ENCODE data around the gene SERPINE2. TPM values are rescaled to one million over a fixed set of nuclear protein-coding genes. Genes with fewer than 3 reads are reported as not detected.

Gene SERPINE2
- polyA plus RNA-seq, 3 donors = not detected

- Mint-ChIP-seq H3K4me3 (no peak overlapping the region), H3K36me3 (peaks cover 9 to 13% of the 10 kb centered on the region in 2 donors), H3K4me1 (peaks cover 63% of the 10 kb centered on the region), H3K27me3 (ENCODE audit: low read depth in 3 of 3) (no peaks in the 10 kb centered on the region), H3K27ac (no peak overlapping the region), H3K9me3 (peaks cover 0 to 10% (median 5%) of the 10 kb centered on the region in 7 donors)
- Histone ChIP-seq H3K4me3 (replicated peaks in 1 of 3; ENCODE audit: low read depth in 2 of 3, low read length in 3 of 3) (no peak overlapping the region), H3K9me3 (replicated peaks in 1 of 2; ENCODE audit: control insufficient read depth in 1 of 2, insufficient read depth in 1 of 2, low read length in 2 of 2) (no peaks in the 10 kb centered on the region), H4K20me1 (ENCODE audit: insufficient read depth, low read length) (peaks cover 94% of the 10 kb centered on the region), H2AFZ (ENCODE audit: insufficient read depth, low read depth, low read length, poor library complexity, severe bottlenecking) (no peak overlapping the region), H3K27ac (ENCODE audit: low read depth in 1 of 2, low read length in 2 of 2) (peak overlapping the region in 1 of 2 donors; percentile 15), H3K27me3 (ENCODE audit: control insufficient read depth in 2 of 2, insufficient read depth in 2 of 2, low read length in 2 of 2) (no peaks in the 10 kb centered on the region), H3K4me2 (replicated peaks; ENCODE audit: extremely low read depth, low read length, poor library complexity, severe bottlenecking) (no peak overlapping the region), H3K4me1 (ENCODE audit: control insufficient read depth in 1 of 2, insufficient read depth in 2 of 2, low read length in 2 of 2) (peaks cover 14 to 39% of the 10 kb centered on the region in 2 donors), H3K79me2 (ENCODE audit: insufficient read depth, low read length) (peaks cover 99% of the 10 kb centered on the region), H3K36me3 (replicated peaks in 1 of 2; ENCODE audit: control insufficient read depth in 1 of 2, insufficient read depth in 2 of 2, low read length in 2 of 2) (no peaks in the 10 kb centered on the region), H3K9ac (ENCODE audit: insufficient read depth, low read length, poor library complexity, severe bottlenecking) (no peak overlapping the region)
- intact Hi-C loops (cut with micrococcal nuclease) = no loop called here
- no peak for TF ChIP-seq CTCF (IDR thresholded peaks at IDR 0.05)
- no peak for DNase-seq
- no CpG with 5 or more reads among the region's 1 CpG for WGBS (ENCODE audit: insufficient coverage)
Observed at GRCh38 chr2:223937535-223937934, 101.6 kb downstream of the SERPINE2 start.

GRCh38 chr2:223936862-223937326, 102.2 kb downstream of the SERPINE2 start:
- no peak overlapping the region for H3K4me3 ChIP-seq (replicated peaks in 1 of 3; ENCODE audit: low read depth in 2 of 3, low read length in 3 of 3)
- Mint-ChIP-seq H3K27me3 (ENCODE audit: low read depth in 3 of 3) (no peaks in the 10 kb centered on the region), H3K27ac (peak overlapping the region in 2 of 7 donors; percentile 0 to 54), H3K36me3 (peaks cover 9 to 12% of the 10 kb centered on the region in 2 donors), H3K4me1 (peaks cover 65% of the 10 kb centered on the region), H3K4me3 (no peak overlapping the region), H3K9me3 (peaks cover 0 to 10% (median 5%) of the 10 kb centered on the region in 7 donors)
- no peak overlapping the region for H3K9ac ChIP-seq (ENCODE audit: insufficient read depth, low read length, poor library complexity, severe bottlenecking)
- H3K36me3 ChIP-seq (replicated peaks in 1 of 2; ENCODE audit: control insufficient read depth in 1 of 2, insufficient read depth in 2 of 2, low read length in 2 of 2) = no peaks in the 10 kb centered on the region
- H4K20me1 ChIP-seq (ENCODE audit: insufficient read depth, low read length) = peaks cover 97% of the 10 kb centered on the region
- H3K27ac ChIP-seq (ENCODE audit: low read depth in 1 of 2, low read length in 2 of 2) = peak overlapping the region in 1 of 2 donors; percentile 15
- no peak for TF ChIP-seq CTCF (IDR thresholded peaks at IDR 0.05)
- WGBS (ENCODE audit: insufficient coverage) = no CpG with 5 or more reads among the region's 5 CpGs
- H3K4me1 ChIP-seq (ENCODE audit: control insufficient read depth in 1 of 2, insufficient read depth in 2 of 2, low read length in 2 of 2) = peaks cover 14 to 45% of the 10 kb centered on the region in 2 donors
- H3K9me3 ChIP-seq (replicated peaks in 1 of 2; ENCODE audit: control insufficient read depth in 1 of 2, insufficient read depth in 1 of 2, low read length in 2 of 2) = no peaks in the 10 kb centered on the region
- no peak overlapping the region for H3K4me2 ChIP-seq (replicated peaks; ENCODE audit: extremely low read depth, low read length, poor library complexity, severe bottlenecking)
- H3K27me3 ChIP-seq (ENCODE audit: control insufficient read depth in 2 of 2, insufficient read depth in 2 of 2, low read length in 2 of 2) = no peaks in the 10 kb centered on the region
- DNase-seq = no peak
- intact Hi-C loops (cut with micrococcal nuclease) = no loop called here
- H3K79me2 ChIP-seq (ENCODE audit: insufficient read depth, low read length) = peaks cover 100% of the 10 kb centered on the region
- no peak overlapping the region for H2AFZ ChIP-seq (ENCODE audit: insufficient read depth, low read depth, low read length, poor library complexity, severe bottlenecking)

Measured in CD14-positive monocyte (primary cell).